A673 (cell line): ENCODE results near the gene ATXN10. TPM values are rescaled to one million over a fixed set of nuclear protein-coding genes. Genes with fewer than 3 reads are reported as not detected.
"Not testable (repeated sequence)": the region's sequence is repeated elsewhere in the genome, so short reads cannot be mapped to it uniquely, and the experiment has no call there.

ENCODE experiments used
- BruUV-seq: library from RNA; stranded (reverse); fragments of 400-500 nt; replicated peaks from 2 replicates; lab custom pipeline; 2021; lab: Mats Ljungman, UMichigan
- CTCF ChIA-PET: fragments of 300-600 bp; sonication (Branson Sonifier 250); formaldehyde crosslinking; loops from one replicate; lab custom pipeline; 2022; ENCODE audit warnings: antibody characterized with exemption; lab: Charles Lee
- POLR2A ChIA-PET: fragments of 300-600 bp; sonication (Branson Sonifier 250); formaldehyde crosslinking; loops from one replicate; lab custom pipeline; 2022; ENCODE audit warnings: antibody characterized with exemption; ENCODE audit not compliant: low non-redundant PET; lab: Charles Lee
- DNase-seq: peaks from one replicate; pipeline ENCODE4 v3.0.0-alpha.2; 2015; ENCODE audit warnings: low spot score
- H3K27ac ChIP-seq: fragments of 200-600 bp; sonication (generic); 2 replicates; pipeline ENCODE4 v1.5.1; 2016; ENCODE audit warnings: mixed run types, low read depth, mild to moderate bottlenecking, mixed read lengths, antibody characterized with exemption, low read length; ENCODE audit not compliant: poor library complexity, severe bottlenecking
- H3K27me3 ChIP-seq: fragments of 200-600 bp; sonication (generic); replicated peaks from 2 replicates; pipeline ENCODE4 v1.6.1; 2017; ENCODE audit warnings: mixed run types, low read depth, mild to moderate bottlenecking, mixed read lengths, antibody characterized with exemption, low read length; ENCODE audit not compliant: insufficient read depth, poor library complexity
- H3K36me3 ChIP-seq: fragments of 200-600 bp; sonication (generic); 2 replicates; pipeline ENCODE4 v1.6.1; 2016; ENCODE audit warnings: mixed run types, mild to moderate bottlenecking, mixed read lengths, antibody characterized with exemption, low read length; ENCODE audit not compliant: insufficient read depth, poor library complexity, severe bottlenecking
- H3K4me1 ChIP-seq: fragments of 200-600 bp; sonication (generic); 2 replicates; pipeline ENCODE4 v1.6.1; 2017; ENCODE audit warnings: mixed run types, mild to moderate bottlenecking, mixed read lengths, antibody characterized with exemption, low read length; ENCODE audit not compliant: insufficient read depth, poor library complexity, severe bottlenecking
- H3K4me3 ChIP-seq: fragments of 200-600 bp; sonication (generic); 2 replicates; pipeline ENCODE4 v1.5.1; 2016; ENCODE audit warnings: low read depth, mixed run types, mild to moderate bottlenecking, mixed read lengths, low read length; ENCODE audit not compliant: poor library complexity, severe bottlenecking
- H3K9me3 ChIP-seq: fragments of 200-600 bp; sonication (generic); 2 replicates; pipeline ENCODE4 v1.6.1; 2016; ENCODE audit warnings: mixed run types, low read depth, mild to moderate bottlenecking, mixed read lengths, antibody characterized with exemption, low read length; ENCODE audit not compliant: poor library complexity, severe bottlenecking
- CTCF ChIP-seq: fragments of 300-800, 200-600 bp; sonication (generic); conservative IDR thresholded peaks from 2 replicates; pipeline ENCODE4 v1.5.1; 2017; ENCODE audit warnings: low read depth, mild to moderate bottlenecking, antibody characterized with exemption, low read length, moderate library complexity, mixed read lengths
- EZH2 ChIP-seq: fragments of 200-600 bp; sonication (generic); IDR thresholded peaks from 2 replicates; pipeline ENCODE4 v1.6.1; 2017; ENCODE audit warnings: borderline replicate concordance, low read depth, mild to moderate bottlenecking, mixed read lengths, antibody characterized with exemption, low read length; ENCODE audit not compliant: poor library complexity, severe bottlenecking
- intact Hi-C: fragments of 100-400 bp; cut with micrococcal nuclease; formaldehyde crosslinking; loops from one replicate; pipeline ENCODE4 v1.10.0; 2022; ENCODE audit not compliant: unreplicated experiment
- total RNA-seq: library from RNA; stranded (reverse); gene quantifications from 2 replicates; pipeline ENCODE4 v1.2.3, GENCODE V29; 2021

Gene ATXN10
- total RNA-seq, 1 experiment from 2014 or later, result 294 TPM

- no TSS peak for BruUV-seq
- ChIA-PET CTCF (no interaction called here), POLR2A (no interaction called here)
- DNase-seq, result no peak
- no peak overlapping the region for H3K27ac ChIP-seq
- no peaks in the 10 kb centered on the region for H3K27me3 ChIP-seq
- no peak overlapping the region for H3K4me3 ChIP-seq
- H3K9me3 ChIP-seq, result peaks cover 15% of the 10 kb centered on the region
- TF ChIP-seq CTCF (no peak), EZH2 (no peak)
- H3K36me3 ChIP-seq, result peaks cover 11% of the 10 kb centered on the region
- intact Hi-C loops, result no loop called here
- no peaks in the 10 kb centered on the region for H3K4me1 ChIP-seq
Measured at GRCh38 chr22:45790401-45790800, 118.8 kb downstream of the ATXN10 start.

DNA sequence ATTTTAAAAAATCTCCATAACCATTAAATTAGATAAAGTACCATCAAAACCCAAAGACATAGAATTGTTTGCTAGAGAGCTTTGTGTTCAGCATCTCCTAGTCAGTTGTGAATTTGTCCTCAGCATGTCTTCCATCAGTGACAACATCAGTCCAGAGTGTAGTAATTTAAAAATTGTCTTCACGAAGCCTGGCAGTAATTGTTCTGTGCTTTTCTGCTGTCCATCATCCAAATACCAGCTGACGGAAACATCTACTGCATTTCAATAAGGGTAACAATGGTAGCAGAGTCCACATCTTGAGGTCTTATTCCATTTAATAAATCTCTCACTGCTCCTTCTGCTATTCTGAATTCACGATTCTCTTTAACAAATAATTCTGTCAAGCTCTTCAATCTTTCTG lies 121.5 kb downstream of the ATXN10 start:
- intact Hi-C loops, result no loop called here
- TF ChIP-seq CTCF, result no peak
- no peak for TF ChIP-seq EZH2
- Histone ChIP-seq H3K4me1 (no peaks in the 10 kb centered on the region), H3K27ac (no peak overlapping the region), H3K36me3 (peaks cover 29% of the 10 kb centered on the region), H3K27me3 (no peaks in the 10 kb centered on the region), H3K9me3 (peaks cover 33% of the 10 kb centered on the region), H3K4me3 (no peak overlapping the region)
- CTCF ChIA-PET, result no interaction called here
- no TSS peak for BruUV-seq
- no peak for DNase-seq
- POLR2A ChIA-PET, result no interaction called here

GRCh38 chr22:45793892-45794291 lies 122.3 kb downstream of the ATXN10 start:
- BruUV-seq, result no TSS peak
- Histone ChIP-seq H3K27me3 (no peaks in the 10 kb centered on the region), H3K4me3 (no peak overlapping the region), H3K36me3 (peaks cover 29% of the 10 kb centered on the region), H3K4me1 (no peaks in the 10 kb centered on the region), H3K9me3 (peaks cover 33% of the 10 kb centered on the region), H3K27ac (no peak overlapping the region)
- ChIA-PET CTCF (no interaction called here), POLR2A (no interaction called here)
- DNase-seq, result no peak
- TF ChIP-seq CTCF (no peak), EZH2 (no peak)
- intact Hi-C loops, result no loop called here

DNA sequence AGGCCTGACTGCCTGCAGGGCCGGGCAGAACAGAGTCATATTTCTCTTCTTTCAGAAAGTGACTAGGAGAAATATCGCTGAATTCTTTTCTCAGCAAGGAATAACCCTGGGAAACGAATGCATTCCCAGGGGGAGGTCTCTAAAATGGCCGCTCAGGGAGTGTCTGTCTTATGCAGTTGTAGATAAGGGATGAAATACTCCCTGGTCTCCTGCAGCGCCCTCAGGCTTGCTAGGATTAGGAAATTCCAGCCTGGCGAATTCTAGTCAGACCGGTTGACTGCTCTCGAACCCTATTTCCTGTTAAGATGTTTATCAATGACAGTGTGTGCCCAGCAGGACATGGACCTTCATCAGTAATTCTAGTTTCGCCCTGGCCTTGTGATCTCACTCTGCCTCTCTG lies 124.4 kb downstream of the ATXN10 start:
- CTCF ChIA-PET, H3K27ac ChIP-seq, DNase-seq, H3K4me1 ChIP-seq, H3K27me3 ChIP-seq, H3K4me3 ChIP-seq, intact Hi-C loops, BruUV-seq, POLR2A ChIA-PET: not testable (repeated sequence)
- Histone ChIP-seq H3K9me3 (peaks cover 33% of the 10 kb centered on the region), H3K36me3 (peaks cover 29% of the 10 kb centered on the region)
